Activated naive CD4-positive, alpha-beta T cell treated with anti-CD3 and anti-CD28 coated beads, Interleukin-2, amount 50 U/mL, for 24 hours (primary cell): Measurements from ENCODE around the gene NF1.
"Not testable (repeated sequence)": the region's sequence is repeated elsewhere in the genome, so short reads cannot be mapped to it uniquely, and the experiment has no call there.

Source experiments
- H3K27ac Mint-ChIP-seq: one replicate; pipeline ENCODE4 v1.8.0; 2021; ENCODE audit warnings: mild to moderate bottlenecking, mixed read lengths
- H3K27me3 Mint-ChIP-seq: one replicate; pipeline ENCODE4 v1.8.0; 2021; ENCODE audit warnings: mixed read lengths
- H3K36me3 Mint-ChIP-seq: one replicate; pipeline ENCODE4 v1.8.0; 2021; ENCODE audit warnings: mixed read lengths
- H3K4me1 Mint-ChIP-seq: one replicate; pipeline ENCODE4 v1.8.0; 2021; ENCODE audit warnings: mixed read lengths
- H3K4me3 Mint-ChIP-seq: one replicate; pipeline ENCODE4 v1.8.0; 2021; ENCODE audit warnings: mild to moderate bottlenecking, mixed read lengths
- H3K9me3 Mint-ChIP-seq: one replicate; pipeline ENCODE4 v1.8.0; 2021; ENCODE audit warnings: mixed read lengths

The NF1 gene

GRCh38 chr17:31072186-31072585, 22.6 kb upstream of the NF1 start:
- H3K27me3 Mint-ChIP-seq, result no peaks in the 10 kb centered on the region
- H3K9me3 Mint-ChIP-seq, result no peaks in the 10 kb centered on the region
- no peak overlapping the region for H3K4me3 Mint-ChIP-seq
- no peak overlapping the region for H3K27ac Mint-ChIP-seq
- H3K4me1 Mint-ChIP-seq, result no peaks in the 10 kb centered on the region
- H3K36me3 Mint-ChIP-seq, result no peaks in the 10 kb centered on the region

GRCh38 chr17:31073411-31073810, 21.4 kb upstream of the NF1 start:
- Mint-ChIP-seq H3K4me1 (no peaks in the 10 kb centered on the region), H3K9me3 (no peaks in the 10 kb centered on the region), H3K27me3 (no peaks in the 10 kb centered on the region), H3K27ac (no peak overlapping the region), H3K4me3 (no peak overlapping the region), H3K36me3 (no peaks in the 10 kb centered on the region)

GRCh38 chr17:31074772-31075555, 19.8 kb upstream of the NF1 start:
- H3K9me3 Mint-ChIP-seq, result no peaks in the 10 kb centered on the region
- no peak overlapping the region for H3K4me3 Mint-ChIP-seq
- no peaks in the 10 kb centered on the region for H3K4me1 Mint-ChIP-seq
- no peaks in the 10 kb centered on the region for H3K27me3 Mint-ChIP-seq
- no peak overlapping the region for H3K27ac Mint-ChIP-seq
- no peaks in the 10 kb centered on the region for H3K36me3 Mint-ChIP-seq

- Mint-ChIP-seq H3K36me3 (no peaks in the 10 kb centered on the region), H3K9me3 (no peaks in the 10 kb centered on the region), H3K27me3 (no peaks in the 10 kb centered on the region), H3K27ac (no peak overlapping the region), H3K4me1 (no peaks in the 10 kb centered on the region), H3K4me3 (no peak overlapping the region)
Measured at GRCh38 chr17:31078290-31078689, 16.5 kb upstream of the NF1 start.

GRCh38 chr17:31079731-31080130, 15.0 kb upstream of the NF1 start:
- H3K36me3 Mint-ChIP-seq, result no peaks in the 10 kb centered on the region
- no peak overlapping the region for H3K4me3 Mint-ChIP-seq
- H3K9me3 Mint-ChIP-seq, result no peaks in the 10 kb centered on the region
- no peaks in the 10 kb centered on the region for H3K4me1 Mint-ChIP-seq
- H3K27ac Mint-ChIP-seq, result no peak overlapping the region
- H3K27me3 Mint-ChIP-seq, result no peaks in the 10 kb centered on the region

- Mint-ChIP-seq H3K9me3 (no peaks in the 10 kb centered on the region), H3K27me3 (no peaks in the 10 kb centered on the region), H3K27ac (no peak overlapping the region), H3K4me1 (no peaks in the 10 kb centered on the region), H3K4me3 (no peak overlapping the region), H3K36me3 (no peaks in the 10 kb centered on the region)
Measured at GRCh38 chr17:31085563-31085962, 9.2 kb upstream of the NF1 start.

- H3K27ac Mint-ChIP-seq, result no peak overlapping the region
- H3K4me3 Mint-ChIP-seq, result no peak overlapping the region
- H3K27me3 Mint-ChIP-seq, result no peaks in the 10 kb centered on the region
- no peaks in the 10 kb centered on the region for H3K9me3 Mint-ChIP-seq
- H3K36me3 Mint-ChIP-seq, result no peaks in the 10 kb centered on the region
- H3K4me1 Mint-ChIP-seq, result no peaks in the 10 kb centered on the region
Measured at GRCh38 chr17:31089471-31089870, 5.3 kb upstream of the NF1 start.

GRCh38 chr17:31090650-31091049, 4.1 kb upstream of the NF1 start:
- not testable (repeated sequence) for H3K36me3 Mint-ChIP-seq, H3K27me3 Mint-ChIP-seq, H3K27ac Mint-ChIP-seq, H3K4me1 Mint-ChIP-seq, H3K4me3 Mint-ChIP-seq, H3K9me3 Mint-ChIP-seq

GRCh38 chr17:31092475-31093064, 2.2 kb upstream of the NF1 start:
- Mint-ChIP-seq H3K4me3 (no peak overlapping the region), H3K36me3 (no peaks in the 10 kb centered on the region), H3K4me1 (peaks cover 14% of the 10 kb centered on the region), H3K27ac (peak overlapping the region; percentile 36), H3K9me3 (no peaks in the 10 kb centered on the region), H3K27me3 (no peaks in the 10 kb centered on the region)

- peaks cover 14% of the 10 kb centered on the region for H3K4me1 Mint-ChIP-seq
- H3K27ac Mint-ChIP-seq, result no peak overlapping the region
- no peaks in the 10 kb centered on the region for H3K36me3 Mint-ChIP-seq
Measured at GRCh38 chr17:31093866-31094599, 744 bp upstream of the NF1 start.

GRCh38 chr17:31095236-31096105, 694 bp downstream of the NF1 start:
- peaks cover 14% of the 10 kb centered on the region for H3K4me1 Mint-ChIP-seq
- H3K27ac Mint-ChIP-seq, result peak overlapping the region; percentile 86
- H3K4me3 Mint-ChIP-seq, result peak overlapping the region; percentile 97
- no peaks in the 10 kb centered on the region for H3K9me3 Mint-ChIP-seq
- H3K36me3 Mint-ChIP-seq, result no peaks in the 10 kb centered on the region
- H3K27me3 Mint-ChIP-seq, result no peaks in the 10 kb centered on the region

More at GRCh38 chr17:31093866-31094599, 744 bp upstream of the NF1 start:
- H3K27me3 Mint-ChIP-seq, result no peaks in the 10 kb centered on the region
- peak overlapping the region; percentile 97 for H3K4me3 Mint-ChIP-seq
- H3K9me3 Mint-ChIP-seq, result no peaks in the 10 kb centered on the region

- Mint-ChIP-seq H3K9me3 (no peaks in the 10 kb centered on the region), H3K4me3 (peak overlapping the region; percentile 97), H3K27me3 (no peaks in the 10 kb centered on the region), H3K27ac (peak overlapping the region; percentile 86), H3K4me1 (peaks cover 14% of the 10 kb centered on the region), H3K36me3 (no peaks in the 10 kb centered on the region)
Measured at GRCh38 chr17:31096106-31096436, 1.3 kb downstream of the NF1 start.

- H3K36me3 Mint-ChIP-seq, result no peaks in the 10 kb centered on the region
- H3K4me3 Mint-ChIP-seq, result no peak overlapping the region
- H3K27me3 Mint-ChIP-seq, result no peaks in the 10 kb centered on the region
- no peaks in the 10 kb centered on the region for H3K9me3 Mint-ChIP-seq
- H3K27ac Mint-ChIP-seq, result no peak overlapping the region
- H3K4me1 Mint-ChIP-seq, result peaks cover 14% of the 10 kb centered on the region
Measured at GRCh38 chr17:31099016-31099415, 4.2 kb downstream of the NF1 start.

GRCh38 chr17:31100840-31101459, 6.2 kb downstream of the NF1 start:
- Mint-ChIP-seq H3K27me3 (no peaks in the 10 kb centered on the region), H3K4me1 (peaks cover 8% of the 10 kb centered on the region), H3K9me3 (no peaks in the 10 kb centered on the region), H3K27ac (no peak overlapping the region), H3K36me3 (no peaks in the 10 kb centered on the region), H3K4me3 (no peak overlapping the region)

- Mint-ChIP-seq H3K4me3 (no peak overlapping the region), H3K27me3 (no peaks in the 10 kb centered on the region), H3K9me3 (no peaks in the 10 kb centered on the region), H3K4me1 (no peaks in the 10 kb centered on the region), H3K27ac (peak overlapping the region; percentile 31), H3K36me3 (no peaks in the 10 kb centered on the region)
Measured at GRCh38 chr17:31101943-31102342, 7.2 kb downstream of the NF1 start.
